DOHH2 (cell line): ENCODE measurements around the gene RPS10.

ENCODE experiments used
- H3F3A ChIP-seq: fragments of 200-600 bp; sonication (generic), shearing (Covaris generic); 2 replicates; pipeline ENCODE4 v1.6.0; 2016; ENCODE audit warnings: antibody characterized with exemption, mild to moderate bottlenecking; ENCODE audit not compliant: control insufficient read depth, insufficient read depth
- H3K27ac ChIP-seq: fragments of 200-600 bp; sonication (generic); 2 replicates; pipeline ENCODE4 v1.5.1; 2014; ENCODE audit warnings: low read depth, mild to moderate bottlenecking, low read length, moderate library complexity
- H3K27me3 ChIP-seq: fragments of 200-600 bp; sonication (generic); 2 replicates; pipeline ENCODE4 v1.6.1; 2014; ENCODE audit warnings: mild to moderate bottlenecking, low read length, mixed read lengths; ENCODE audit not compliant: control insufficient read depth
- H3K36me3 ChIP-seq: fragments of 200-600 bp; sonication (generic); 2 replicates; pipeline ENCODE4 v1.6.1; 2014; ENCODE audit warnings: mild to moderate bottlenecking, low read length, moderate library complexity, mixed read lengths; ENCODE audit not compliant: control insufficient read depth
- H3K4me1 ChIP-seq: fragments of 200-600 bp; sonication (generic); 2 replicates; pipeline ENCODE4 v1.6.1; 2014; ENCODE audit warnings: mild to moderate bottlenecking, low read length, mixed read lengths; ENCODE audit not compliant: control insufficient read depth
- H3K4me2 ChIP-seq: fragments of 200-600 bp; sonication (generic); 2 replicates; pipeline ENCODE4 v1.6.0; 2014; ENCODE audit warnings: mild to moderate bottlenecking, low read length, moderate library complexity
- H3K4me3 ChIP-seq: fragments of 200-600 bp; sonication (generic); 2 replicates; pipeline ENCODE4 v1.5.1; 2014; ENCODE audit warnings: mild to moderate bottlenecking, low read length, mixed read lengths
- H3K79me2 ChIP-seq: fragments of 200-600 bp; sonication (generic); 2 replicates; pipeline ENCODE4 v1.6.1; 2014; ENCODE audit warnings: mild to moderate bottlenecking, low read length, mixed read lengths; ENCODE audit not compliant: control insufficient read depth
- H3K9me2 ChIP-seq: fragments of 200-600 bp; sonication (generic); replicated peaks from 2 replicates; pipeline ENCODE4 v1.6.1; 2014; ENCODE audit warnings: mild to moderate bottlenecking, low read length, mixed read lengths; ENCODE audit not compliant: control insufficient read depth
- H3K9me3 ChIP-seq: fragments of 200-600 bp; sonication (generic); 2 replicates; pipeline ENCODE4 v1.6.1; 2014; ENCODE audit warnings: antibody characterized with exemption, low read length, mixed read lengths; ENCODE audit not compliant: control insufficient read depth, insufficient read depth
- H4K20me1 ChIP-seq: fragments of 200-600 bp; sonication (generic); 2 replicates; pipeline ENCODE4 v1.6.0; 2014; ENCODE audit warnings: low read depth, mild to moderate bottlenecking, antibody characterized with exemption, low read length, moderate library complexity; ENCODE audit not compliant: control insufficient read depth, insufficient read depth
- CTCF ChIP-seq: fragments of 200-600 bp; sonication (generic); IDR thresholded peaks from one replicate; pipeline ENCODE4 v1.5.1; 2014; ENCODE audit warnings: antibody characterized with exemption, mild to moderate bottlenecking, low read depth, low read length; ENCODE audit not compliant: poor library complexity, severe bottlenecking
- EZH2phosphoT487 ChIP-seq: fragments of 200-600 bp; sonication (generic); IDR thresholded peaks from 2 replicates; pipeline ENCODE4 v1.6.1; 2017; ENCODE audit warnings: borderline replicate concordance, mild to moderate bottlenecking, antibody characterized with exemption, low read length, moderate library complexity, mixed read lengths

Gene RPS10

GRCh38 chr6:34445313-34445860, 19.5 kb upstream of the RPS10 start:
- Histone ChIP-seq H3K27me3 (no peaks in the 10 kb centered on the region), H3K79me2 (no peaks in the 10 kb centered on the region), H3K9me2 (no peaks in the 10 kb centered on the region), H4K20me1 (no peaks in the 10 kb centered on the region), H3K4me1 (peaks cover 19% of the 10 kb centered on the region), H3F3A (peaks cover 8% of the 10 kb centered on the region), H3K36me3 (no peaks in the 10 kb centered on the region), H3K9me3 (no peaks in the 10 kb centered on the region), H3K4me2 (no peak overlapping the region), H3K4me3 (no peak overlapping the region), H3K27ac (no peak overlapping the region)
- TF ChIP-seq CTCF = no peak
- no peak for TF ChIP-seq EZH2phosphoT487

GRCh38 chr6:34441526-34441925, 15.7 kb upstream of the RPS10 start:
- no peaks in the 10 kb centered on the region for H3K79me2 ChIP-seq
- H3K27me3 ChIP-seq = no peaks in the 10 kb centered on the region
- no peak for TF ChIP-seq CTCF
- no peak for TF ChIP-seq EZH2phosphoT487
- peak overlapping the region; percentile 45 for H3K4me2 ChIP-seq
- H4K20me1 ChIP-seq = no peaks in the 10 kb centered on the region
- H3K36me3 ChIP-seq = no peaks in the 10 kb centered on the region
- peak overlapping the region; percentile 52 for H3K27ac ChIP-seq
- peaks cover 8% of the 10 kb centered on the region for H3F3A ChIP-seq
- peak overlapping the region; percentile 39 for H3K4me3 ChIP-seq
- H3K4me1 ChIP-seq = peaks cover 19% of the 10 kb centered on the region
- no peaks in the 10 kb centered on the region for H3K9me2 ChIP-seq
- H3K9me3 ChIP-seq = peaks cover 10% of the 10 kb centered on the region; the same call in 1 of the 2 replicates

DNA sequence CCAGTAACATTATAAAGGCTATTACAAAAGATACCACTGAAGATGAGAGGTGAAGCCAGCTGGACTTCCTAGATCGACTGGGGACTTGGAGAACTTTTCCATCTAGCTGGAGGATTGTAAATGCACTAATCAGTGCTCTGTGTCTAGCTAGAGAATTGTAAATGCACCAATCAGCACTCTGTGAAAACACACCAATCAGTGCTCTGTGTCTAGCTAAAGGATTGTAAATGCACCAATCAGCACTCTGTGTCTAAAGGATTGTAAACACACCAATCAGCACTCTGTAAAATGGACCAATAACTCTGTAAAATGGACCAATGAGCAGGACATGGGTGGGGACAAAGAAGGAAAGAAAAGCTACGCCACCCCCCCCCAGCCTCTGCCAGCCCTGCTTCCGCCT, 13.6 kb upstream of the RPS10 start:
- Histone ChIP-seq H3K9me3 (peaks cover 10% of the 10 kb centered on the region; the same call in 1 of the 2 replicates), H3K27me3 (no peaks in the 10 kb centered on the region), H3K27ac (no peak overlapping the region), H3K4me2 (no peak overlapping the region), H3K4me3 (no peak overlapping the region), H3K9me2 (no peaks in the 10 kb centered on the region), H3K4me1 (peaks cover 19% of the 10 kb centered on the region), H3K79me2 (no peaks in the 10 kb centered on the region), H3F3A (peaks cover 8% of the 10 kb centered on the region), H4K20me1 (no peaks in the 10 kb centered on the region), H3K36me3 (no peaks in the 10 kb centered on the region)
- TF ChIP-seq EZH2phosphoT487 (no peak), CTCF (no peak)
